ENCODE results near the gene HJV. TPM values are rescaled to one million over a fixed set of nuclear protein-coding genes. Genes with fewer than 3 reads are reported as not detected.
A peak's percentile ranks its signal among the peaks of the same experiment; 100 is the strongest.

HJV gene
- total RNA-seq, 1 experiment from 2014 or later: not detected

GRCh38 chr1:146016891-146017290, 4.6 kb downstream of the HJV start:
- H3K4me1 ChIP-seq (ENCODE audit: control insufficient read depth, insufficient read depth, low read length): no peaks in the 10 kb centered on the region
- peaks cover 6% of the 10 kb centered on the region; the same call in 1 of the 2 replicates for H3K27me3 ChIP-seq (ENCODE audit: control insufficient read depth, insufficient read depth, low read length)
- TF ChIP-seq POLR2AphosphoS5 (IDR thresholded peaks at IDR 0.05; ENCODE audit: low read depth, low read length) (no peak), TCF7L2 (IDR thresholded peaks at IDR 0.05; ENCODE audit: low read depth, low read length) (no peak), SIN3A (IDR thresholded peaks at IDR 0.05; ENCODE audit: borderline replicate concordance, insufficient read depth, low read depth, low read length) (no peak), CTCF (IDR thresholded peaks at IDR 0.05) (no peak), REST (IDR thresholded peaks at IDR 0.05; ENCODE audit: insufficient read depth in 1 of 2, low read depth in 2 of 2, low read length in 1 of 2) (no peak)
- intact Hi-C loops (cut with micrococcal nuclease; ENCODE audit: unreplicated experiment): no loop called here
- H3K27ac ChIP-seq (ENCODE audit: low read length): no peak overlapping the region
- no TSS peak for BruUV-seq (replicated peaks)
- no peak for ATAC-seq
- ChIA-PET CTCF (no interaction called here), POLR2A (no interaction called here)
- no peak overlapping the region for H3K4me3 ChIP-seq (ENCODE audit: low read depth in 2 of 2, low read length in 2 of 2)
- in situ Hi-C loops (cut with HindIII; ENCODE audit: low pct_unique_long_range_greater_than_20kb, low sequenced_read_pairs): no loop called here
- no peak for DNase-seq (ENCODE audit: low read depth, low spot score)
- no peaks in the 10 kb centered on the region for H3K9me3 ChIP-seq (ENCODE audit: control insufficient read depth, insufficient read depth, low read depth, low read length)
- H3K36me3 ChIP-seq (ENCODE audit: control insufficient read depth, insufficient read depth, low read length): no peaks in the 10 kb centered on the region

DNA sequence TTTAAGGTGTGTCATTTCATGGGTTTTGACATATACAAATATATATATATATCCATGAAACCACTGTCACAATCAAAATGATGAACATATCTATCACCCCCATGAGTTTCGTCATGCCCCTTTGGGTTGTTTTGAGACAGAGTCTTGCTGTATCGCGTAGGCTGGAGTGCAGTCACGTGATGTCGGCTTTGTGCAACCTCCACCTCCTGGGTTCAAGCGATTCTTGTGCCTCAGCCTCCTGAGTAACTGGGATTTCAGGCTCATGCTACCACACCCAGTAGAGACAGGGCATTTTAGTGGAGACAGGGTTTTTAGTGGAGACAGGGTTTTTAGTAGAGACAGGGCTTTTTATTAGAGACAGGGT, 8.0 kb downstream of the HJV start:
- Histone ChIP-seq H3K4me1 (ENCODE audit: control insufficient read depth, insufficient read depth, low read length) (no peaks in the 10 kb centered on the region), H3K27ac (ENCODE audit: low read length) (no peak overlapping the region), H3K4me3 (ENCODE audit: low read depth in 2 of 2, low read length in 2 of 2) (no peak overlapping the region), H3K36me3 (ENCODE audit: control insufficient read depth, insufficient read depth, low read length) (no peaks in the 10 kb centered on the region), H3K9me3 (ENCODE audit: control insufficient read depth, insufficient read depth, low read depth, low read length) (no peaks in the 10 kb centered on the region), H3K27me3 (ENCODE audit: control insufficient read depth, insufficient read depth, low read length) (peaks cover 2% of the 10 kb centered on the region; the same call in 1 of the 2 replicates)
- intact Hi-C loops (cut with micrococcal nuclease; ENCODE audit: unreplicated experiment): loop anchor here (5.0 kb wide), 3 partner anchors 36 to 166 kb away; partner anchors contain the start of gene NUDT17
- in situ Hi-C loops (cut with HindIII; ENCODE audit: low pct_unique_long_range_greater_than_20kb, low sequenced_read_pairs): no loop called here
- ATAC-seq: no peak
- BruUV-seq (replicated peaks): no TSS peak
- no peak for TF ChIP-seq POLR2AphosphoS5 (IDR thresholded peaks at IDR 0.05; ENCODE audit: low read depth, low read length)
- CTCF ChIA-PET: interaction anchor here (0.8 kb wide), 1 partner anchor 168 kb away, joined by 5 read pairs; the partner anchor contains the start of gene NUDT17
- POLR2A ChIA-PET: no interaction called here
- DNase-seq (ENCODE audit: low read depth, low spot score): no peak

GRCh38 chr1:146012703-146013558, 8.6 kb downstream of the HJV start:
- H3K27ac ChIP-seq (ENCODE audit: low read length): no peak overlapping the region
- peak; percentile 74; the same call in 1 of the 2 replicates for ATAC-seq
- no peaks in the 10 kb centered on the region for H3K36me3 ChIP-seq (ENCODE audit: control insufficient read depth, insufficient read depth, low read length)
- H3K4me1 ChIP-seq (ENCODE audit: control insufficient read depth, insufficient read depth, low read length): no peaks in the 10 kb centered on the region
- in situ Hi-C loops (cut with HindIII; ENCODE audit: low pct_unique_long_range_greater_than_20kb, low sequenced_read_pairs) (no loop called here), intact Hi-C loops (cut with micrococcal nuclease; ENCODE audit: unreplicated experiment) (loop anchor here (5.0 kb wide), 3 partner anchors 36 to 166 kb away; partner anchors contain the start of gene NUDT17)
- H3K27me3 ChIP-seq (ENCODE audit: control insufficient read depth, insufficient read depth, low read length): peaks cover 2% of the 10 kb centered on the region; the same call in 1 of the 2 replicates
- no peak for TF ChIP-seq TCF7L2 (IDR thresholded peaks at IDR 0.05; ENCODE audit: low read depth, low read length)
- peak; percentile 78; the same call in 1 of the 2 replicates for TF ChIP-seq CTCF (IDR thresholded peaks at IDR 0.05)
- TF ChIP-seq SIN3A (IDR thresholded peaks at IDR 0.05; ENCODE audit: borderline replicate concordance, insufficient read depth, low read depth, low read length): no peak
- ChIA-PET POLR2A (no interaction called here), CTCF (interaction anchor here (0.8 to 1.3 kb wide), 5 partner anchors 35 to 168 kb away, joined by 3 to 24 read pairs (median 7); partner anchors contain the start of gene NUDT17)
- no peaks in the 10 kb centered on the region for H3K9me3 ChIP-seq (ENCODE audit: control insufficient read depth, insufficient read depth, low read depth, low read length)
- no peak overlapping the region for H3K4me3 ChIP-seq (ENCODE audit: low read depth in 2 of 2, low read length in 2 of 2)
- DNase-seq (ENCODE audit: low read depth, low spot score): peak; percentile 74
- no TSS peak for BruUV-seq (replicated peaks)

Measured in Panc1 (cell line).